HUDEP-2 (cell line): Measurements from ENCODE around the gene IL1RL2.

ENCODE experiments used
- DNase-seq, 76 experiments: peaks; one replicate each; lab custom pipeline; 2025; ENCODE audit not compliant: unreplicated experiment in 76 of 76; lab: John Stamatoyannopoulos, UW

The IL1RL2 gene

GRCh38 chr2:102186791-102187495 lies at the start of gene IL1RL2:
Gene IL1RL2 (plus strand): TSS chr2:102187023. CDS start chr2:102187868, 845 bp downstream.
- no peak for DNase-seq

DNA sequence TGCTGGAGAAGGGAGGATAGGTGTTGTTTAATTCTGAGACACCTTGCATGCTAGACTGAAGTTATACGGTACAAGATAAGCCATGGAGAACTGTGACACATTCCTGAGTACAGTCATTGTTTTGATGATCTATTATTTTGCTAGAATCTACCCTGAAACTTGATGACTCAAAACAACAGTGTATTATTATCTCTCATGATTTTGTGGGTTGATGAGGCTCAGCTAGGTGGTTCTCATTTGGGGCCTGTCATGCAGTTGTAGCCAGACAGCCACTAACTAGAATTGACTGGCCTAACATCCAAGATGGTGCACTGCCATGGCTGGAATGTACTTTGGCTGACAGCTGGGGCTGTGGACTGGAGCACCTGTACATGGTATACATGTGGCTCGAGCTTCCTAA lies 49.7 kb upstream of the IL1RL2 start:
- no peak for DNase-seq

DNA sequence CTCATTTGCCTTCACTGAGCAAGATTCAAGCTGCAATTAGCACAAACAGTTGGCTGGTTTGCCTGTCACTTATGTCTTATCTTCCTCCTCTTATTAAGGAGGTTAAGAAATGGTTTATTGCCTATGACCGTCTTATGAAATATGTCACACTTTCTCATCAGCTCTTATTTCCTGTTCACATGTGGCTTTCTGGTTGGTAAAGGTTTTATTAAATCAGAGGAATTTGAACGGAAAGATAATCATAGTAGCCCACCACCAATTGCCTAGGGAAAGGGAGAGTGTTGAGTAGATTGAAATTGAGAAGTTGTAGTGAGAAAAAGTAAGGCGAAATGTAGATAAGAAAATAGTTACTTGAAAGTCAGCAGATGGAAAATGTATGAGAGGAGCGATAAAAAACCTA lies 48.5 kb upstream of the IL1RL2 start:
- DNase-seq: no peak

DNA sequence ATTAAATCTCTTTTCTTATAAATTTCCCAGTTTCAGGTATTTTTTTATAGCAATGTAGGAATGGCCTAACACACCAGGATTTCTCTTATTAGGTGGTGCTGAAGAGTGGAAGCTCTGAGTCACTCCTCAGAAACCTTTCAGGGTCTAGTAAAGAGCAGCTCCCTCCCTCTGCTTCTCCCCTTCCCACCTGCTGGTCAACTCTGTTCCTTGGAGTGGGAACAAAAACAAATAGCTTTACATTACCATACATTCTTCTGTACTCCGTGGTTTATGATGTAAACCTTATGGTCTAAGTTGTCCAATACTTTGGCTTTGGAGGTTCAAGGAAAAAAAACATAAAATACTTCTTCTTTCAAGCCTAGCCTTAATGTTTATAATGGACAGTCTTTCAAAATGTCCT lies 47.0 kb upstream of the IL1RL2 start:
- DNase-seq: no peak

DNA sequence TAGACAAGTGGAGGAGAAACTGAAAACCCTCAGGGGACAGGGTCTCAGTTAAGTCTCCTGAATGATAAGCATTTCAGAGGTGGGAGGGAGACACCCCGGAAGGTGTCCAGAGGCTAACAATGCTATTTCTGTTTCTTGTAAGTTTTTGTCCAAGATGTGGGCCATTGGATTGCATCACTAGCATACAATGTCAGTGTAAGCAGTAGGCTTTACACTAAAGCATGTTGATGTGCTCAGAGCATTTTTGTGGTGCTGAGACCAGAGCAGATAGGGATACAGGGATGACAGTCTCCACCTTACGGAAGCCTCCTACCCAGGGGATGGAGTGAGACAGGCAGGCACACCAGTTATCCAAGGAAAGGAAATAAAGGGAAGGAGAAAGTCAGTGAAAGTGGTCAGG lies 46.4 kb upstream of the IL1RL2 start:
- no peak for DNase-seq

DNA sequence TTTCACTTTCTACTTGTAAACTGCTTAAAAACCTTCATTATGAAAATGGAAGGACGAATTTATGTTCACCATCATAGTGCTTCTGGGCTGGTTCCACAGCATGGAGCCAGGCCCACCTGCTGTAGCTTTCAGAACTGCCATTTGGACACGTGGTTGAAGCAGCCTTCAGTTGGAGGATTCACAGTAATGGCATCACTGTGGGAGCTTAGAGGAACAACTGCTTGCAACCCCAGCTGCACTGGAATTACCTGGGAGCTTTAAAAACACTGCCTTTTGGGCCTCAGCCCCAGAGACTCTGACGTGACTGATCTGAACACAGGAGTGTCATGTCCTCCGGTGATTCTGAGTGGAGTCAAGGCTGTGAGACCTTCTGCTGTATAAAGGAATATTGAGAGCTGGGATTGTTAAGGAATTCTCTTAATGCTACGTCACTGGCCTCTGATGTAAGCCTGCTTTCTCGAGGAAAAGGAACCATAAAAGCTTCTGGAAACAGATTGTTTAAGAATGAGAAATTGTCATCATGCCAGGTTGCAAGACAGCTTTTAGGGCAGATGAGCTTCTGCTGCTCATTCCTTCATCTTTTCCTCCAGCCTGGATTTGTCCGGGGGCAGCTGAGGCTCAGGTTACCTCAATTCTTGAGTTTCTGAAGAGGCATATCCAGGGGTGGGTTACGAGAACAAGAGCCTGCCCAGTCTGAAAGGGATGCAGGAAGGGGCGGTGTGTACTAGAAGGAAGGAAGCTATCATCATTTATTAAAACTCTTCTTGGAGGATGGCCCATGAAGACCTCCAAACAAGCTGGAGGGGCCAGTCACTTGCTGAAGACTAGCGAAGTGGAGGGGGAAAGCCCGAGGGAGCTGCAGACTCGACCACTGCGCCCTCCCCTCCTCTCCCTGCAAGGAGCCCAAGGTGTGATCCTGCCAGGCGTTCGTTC lies 45.5 kb upstream of the IL1RL2 start:
- DNase-seq: no peak

DNA sequence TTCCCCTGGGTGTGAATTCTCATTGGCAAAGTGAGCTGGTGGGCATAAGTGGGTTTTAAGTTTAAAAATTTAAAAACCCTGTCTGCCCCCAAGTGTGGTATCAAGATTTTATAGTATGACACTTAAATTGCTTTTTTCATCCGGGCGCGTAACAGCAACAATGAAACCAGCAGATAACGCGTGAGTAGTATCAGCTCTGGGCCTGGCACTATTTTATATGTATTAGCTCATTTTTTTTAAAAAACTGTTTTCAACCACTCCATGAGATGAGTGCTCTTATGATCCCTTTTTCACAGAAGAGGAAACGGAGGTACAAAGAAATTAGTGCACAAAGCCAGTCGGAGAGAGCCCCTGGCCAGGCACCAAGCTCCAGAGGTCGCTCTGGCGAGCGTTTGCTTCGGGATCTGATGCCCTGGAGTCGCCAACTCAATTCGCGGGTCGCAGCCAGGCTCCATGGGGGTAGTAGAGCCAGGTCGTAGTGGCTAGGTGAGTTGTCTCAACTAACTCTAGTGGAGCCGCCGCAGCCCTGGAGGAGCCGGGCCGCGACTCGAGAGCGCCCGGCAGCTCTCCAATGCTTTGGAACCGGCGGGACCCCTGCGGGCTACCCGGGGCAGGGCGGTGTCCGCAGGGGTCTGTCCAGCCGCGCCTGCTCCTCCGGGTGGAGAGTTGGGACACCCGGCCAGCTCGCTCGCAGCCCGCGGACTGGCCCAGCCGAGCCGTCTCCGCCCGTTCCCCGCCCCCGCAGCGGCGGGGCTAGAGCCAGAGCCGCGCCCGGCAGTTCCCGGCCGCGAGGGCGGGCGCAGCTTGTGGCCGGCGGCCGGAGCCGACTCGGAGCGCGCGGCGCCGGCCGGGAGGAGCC lies 44.6 kb upstream of the IL1RL2 start, which contains the start of gene IL1R1:
Gene IL1R1, plus strand, starts transcription at position 777 of the 859 bp plus-strand sequence. CDS start 14,979 bp downstream, outside the sequence.
- DNase-seq: peak in 17 of 76 experiments; percentile 1 to 29 (median 6)

GRCh38 chr2:102142829-102143449 lies 43.9 kb upstream of the IL1RL2 start:
- no peak for DNase-seq

DNA sequence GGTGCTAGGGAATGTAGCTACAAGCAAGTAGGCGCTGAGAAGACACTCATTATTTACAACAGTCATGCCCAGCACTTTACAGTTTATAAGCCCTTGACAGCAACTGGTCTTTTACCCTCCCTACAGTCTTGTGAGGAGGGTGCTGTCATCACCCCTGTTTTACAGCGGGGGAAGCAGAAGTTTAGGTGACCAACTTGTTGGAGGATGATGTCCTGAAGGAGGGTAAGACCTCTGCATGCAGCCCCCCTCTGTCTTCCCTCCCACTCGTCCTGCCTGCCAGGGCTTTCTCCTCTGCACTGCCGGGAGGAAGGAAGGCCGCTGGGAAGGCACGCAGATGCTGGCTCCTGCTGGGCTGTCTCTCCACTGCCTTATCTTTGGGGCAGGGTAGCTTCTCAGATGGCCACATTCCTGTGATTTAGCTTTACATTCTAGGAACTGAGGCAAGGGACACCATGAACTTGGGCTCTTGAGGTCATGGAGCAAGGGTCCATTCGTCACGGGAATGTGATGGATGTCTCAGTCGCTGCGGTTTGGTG lies 43.3 kb upstream of the IL1RL2 start:
- DNase-seq: no peak

DNA sequence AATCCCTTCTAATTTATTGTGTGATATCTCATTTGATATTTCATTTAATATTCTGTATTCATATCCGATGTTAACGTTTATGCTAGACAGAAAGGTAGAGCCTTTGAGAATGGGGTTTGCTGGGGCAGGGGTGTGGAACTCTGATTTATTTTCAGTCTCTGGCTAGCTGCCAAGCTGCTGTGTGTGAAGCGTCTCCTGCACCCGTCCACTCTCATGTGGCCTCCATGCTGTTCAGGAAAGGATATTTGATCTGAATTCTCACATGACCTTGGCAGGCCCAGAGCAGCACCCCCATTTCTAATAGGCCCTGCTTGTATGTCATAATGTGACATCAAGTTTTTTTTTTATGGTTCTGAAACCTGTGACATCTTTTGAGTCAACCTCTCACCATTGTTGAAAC lies 42.7 kb upstream of the IL1RL2 start:
- no peak for DNase-seq

DNA sequence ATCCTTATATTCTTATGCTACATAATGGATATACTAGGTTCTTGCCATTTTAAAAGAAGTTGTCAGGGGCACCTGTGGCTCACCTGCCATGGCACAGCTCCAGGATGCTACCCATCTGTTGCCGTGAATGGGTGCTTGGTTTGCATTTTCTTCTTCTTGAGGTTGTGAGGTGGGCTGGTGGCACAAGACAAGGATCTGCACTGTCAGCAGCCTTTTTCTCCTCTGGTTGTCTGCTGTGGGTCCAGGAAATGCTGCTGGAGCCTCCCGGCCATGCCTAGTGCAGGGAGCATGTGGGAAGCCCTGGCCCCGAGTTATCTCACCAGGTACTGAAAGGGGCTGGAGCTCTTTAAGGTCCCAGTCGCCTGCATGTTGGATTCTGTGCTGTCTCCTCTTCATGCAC lies 41.7 kb upstream of the IL1RL2 start:
- DNase-seq: no peak

DNA sequence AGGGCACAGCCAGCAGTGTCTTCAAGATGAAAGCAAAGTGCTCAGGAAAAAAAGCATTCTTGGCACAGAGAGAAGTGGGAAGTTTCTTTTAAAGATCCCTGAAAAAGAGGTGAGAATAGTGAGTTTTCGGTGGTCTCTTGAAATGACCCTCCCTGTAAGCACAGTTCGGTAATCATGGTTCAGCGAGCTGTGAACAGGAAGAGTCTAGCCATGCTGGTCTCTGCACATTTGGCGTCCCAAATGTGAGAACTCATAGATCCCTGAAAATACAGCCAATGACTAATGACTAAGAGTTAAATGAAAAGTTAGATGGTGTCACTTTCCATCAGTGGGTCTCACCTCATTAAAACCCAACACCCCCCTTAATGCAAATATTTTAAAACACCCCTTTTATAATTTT lies 40.9 kb upstream of the IL1RL2 start:
- no peak for DNase-seq

DNA sequence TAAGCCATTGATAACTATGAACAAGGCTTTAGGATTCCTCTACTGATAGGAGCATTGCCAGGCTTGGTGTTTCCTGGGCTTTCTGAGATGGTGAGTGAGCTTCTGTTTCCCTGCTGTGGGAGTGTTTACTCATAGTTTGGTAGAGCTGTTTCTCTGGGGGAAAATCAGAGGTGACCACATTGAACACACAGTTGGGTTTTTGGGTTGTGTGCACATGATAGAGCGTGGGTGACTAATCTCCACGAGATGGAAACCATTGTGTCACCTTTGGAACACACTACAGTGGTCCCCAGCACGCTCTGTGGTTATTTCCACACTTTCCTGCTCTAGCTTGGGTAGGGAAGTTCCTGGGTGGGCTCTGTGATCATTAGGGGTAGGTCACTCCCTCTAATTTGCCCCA lies 38.9 kb upstream of the IL1RL2 start:
- DNase-seq: no peak

GRCh38 chr2:102149243-102149642 lies 37.6 kb upstream of the IL1RL2 start:
- DNase-seq: no peak

DNA sequence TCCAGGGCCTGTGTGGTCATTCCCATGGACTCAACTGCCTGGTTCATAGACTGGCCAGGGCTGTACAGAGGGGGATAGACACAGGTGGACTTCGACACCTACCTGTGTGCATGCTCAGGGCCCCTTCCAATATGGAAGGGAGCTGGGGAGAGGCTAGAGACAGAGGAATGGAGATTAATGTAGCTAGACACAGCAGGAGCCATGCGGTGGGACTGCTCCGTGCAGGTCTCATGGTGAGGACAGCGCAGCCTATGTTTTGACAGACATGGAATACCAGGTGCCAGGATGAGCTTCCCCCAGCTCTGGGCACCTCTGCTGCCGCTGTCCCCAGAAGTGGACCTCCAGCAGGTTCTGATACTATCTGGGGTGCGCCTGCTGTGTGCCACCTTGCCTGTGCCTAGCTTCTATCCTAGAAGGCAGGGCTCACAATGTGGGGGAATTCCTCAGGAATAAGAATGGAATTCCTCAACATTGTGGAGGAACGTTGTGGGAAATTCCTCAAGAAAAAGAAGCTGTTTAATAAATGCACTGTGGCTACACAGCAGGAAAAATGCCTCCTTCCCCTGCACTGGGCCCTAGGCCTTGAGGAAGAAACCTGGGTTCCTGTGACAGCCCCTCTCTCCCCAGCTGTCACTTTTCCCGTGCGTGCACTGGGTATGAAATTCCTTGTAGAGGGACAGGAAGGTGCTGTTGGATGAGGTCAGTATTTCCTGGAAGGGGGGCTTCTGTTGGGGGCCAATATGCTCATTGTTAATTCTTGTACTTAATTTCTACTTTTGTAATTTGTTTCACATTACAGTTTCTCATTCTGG lies 37.0 kb upstream of the IL1RL2 start:
- no peak for DNase-seq

DNA sequence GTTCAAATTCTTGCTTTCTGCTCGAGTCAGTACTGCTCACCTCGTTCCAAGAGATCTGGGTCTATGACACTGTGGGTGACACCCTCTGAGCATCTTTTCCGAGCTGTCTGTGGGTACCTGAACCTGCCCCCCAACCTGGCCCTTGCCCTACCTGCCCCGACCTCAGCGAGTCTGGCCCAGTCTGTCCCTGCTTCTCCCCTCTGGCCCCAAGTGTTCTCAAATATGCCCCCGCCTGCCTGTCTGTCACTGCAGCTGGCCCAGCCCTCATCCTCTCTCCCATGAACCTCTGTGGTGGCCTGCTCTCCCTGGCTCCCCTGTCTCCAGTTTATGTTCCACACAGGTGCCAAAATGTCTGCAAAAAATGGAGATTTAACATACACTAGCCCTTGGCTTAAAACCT lies 32.5 kb upstream of the IL1RL2 start:
- no peak for DNase-seq

DNA sequence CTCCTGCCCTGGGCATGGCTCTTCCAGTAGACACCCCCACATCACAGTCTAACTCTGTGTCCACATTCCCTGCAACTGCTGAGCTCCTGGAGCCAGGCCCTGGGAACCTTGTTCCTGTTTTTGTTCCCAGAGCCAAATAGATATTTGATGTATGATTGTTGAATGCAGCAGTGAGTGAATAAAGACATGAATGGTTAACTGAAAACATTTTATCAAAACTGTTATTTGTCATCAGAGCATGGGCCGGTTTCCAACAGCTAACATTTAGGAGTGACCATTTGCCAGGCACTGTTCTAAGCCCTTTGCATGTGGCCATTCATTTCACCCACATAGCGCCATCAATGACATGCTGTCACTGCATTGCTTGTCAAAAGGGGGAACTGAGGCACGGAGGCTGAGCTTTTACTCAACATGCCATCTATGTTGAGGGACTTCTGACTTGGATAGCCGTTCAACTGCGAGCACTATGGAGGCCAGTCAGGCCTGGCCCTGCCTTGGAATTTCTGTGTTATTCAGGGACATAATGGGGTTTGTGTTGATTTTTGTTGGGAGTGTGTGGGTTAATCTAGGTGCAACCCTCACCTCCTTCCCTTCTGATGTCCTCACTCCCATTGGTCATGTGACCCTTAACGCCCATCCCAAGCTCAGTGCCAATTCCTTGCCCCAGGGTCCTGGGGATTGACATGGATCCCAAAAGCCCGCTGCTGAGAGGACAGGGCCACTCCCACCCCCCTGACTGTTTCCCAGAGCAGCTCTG lies 31.7 kb upstream of the IL1RL2 start:
- no peak for DNase-seq

DNA sequence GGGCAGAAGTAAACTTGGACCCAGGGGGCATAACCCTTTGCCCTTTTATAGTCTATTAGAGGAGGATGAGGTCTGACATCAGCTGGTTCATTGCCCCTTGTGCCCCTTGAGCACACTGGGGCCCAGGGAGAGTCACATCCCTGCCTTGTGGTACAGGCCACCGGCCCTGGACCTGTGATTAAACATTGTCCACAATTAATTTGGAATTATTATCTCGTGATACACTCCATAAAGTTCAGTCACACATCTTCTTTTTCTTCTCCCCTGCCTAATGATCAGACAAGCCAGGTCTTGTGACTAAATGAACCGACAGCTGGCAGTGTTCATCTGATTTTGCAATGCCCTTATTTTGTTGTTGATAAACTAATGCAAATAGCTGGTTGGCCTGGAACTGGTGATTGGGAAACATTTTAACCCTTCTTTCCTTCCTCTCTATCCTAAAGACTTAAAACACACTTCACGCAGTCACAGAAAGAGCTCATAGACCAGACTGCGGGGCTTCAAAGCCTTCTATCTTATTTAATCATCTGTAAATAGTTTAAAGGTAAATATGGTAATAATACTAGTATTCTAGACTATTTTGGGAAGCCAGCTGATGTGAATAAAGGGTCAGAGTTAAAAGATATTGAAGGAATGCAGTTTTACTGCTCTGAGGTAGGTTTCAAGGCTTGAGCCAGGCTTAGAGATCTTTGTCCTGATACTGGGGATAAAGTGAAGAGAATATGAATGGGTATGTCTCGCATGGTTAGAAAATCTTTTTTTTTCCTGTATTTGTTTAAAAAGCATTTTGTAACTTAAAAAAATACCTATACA lies 30.9 kb upstream of the IL1RL2 start:
- no peak for DNase-seq
